Mucosa of stomach (tissue), 1 donor: ENCODE measurements around the gene GOLIM4.

Experiments used
- H3K27me3 ChIP-seq: one replicate; pipeline ENCODE4 v1.7.0; 2013; ENCODE audit warnings: mild to moderate bottlenecking, low read length; ENCODE audit not compliant: control insufficient read depth, insufficient read depth
- H3K36me3 ChIP-seq: one replicate; pipeline ENCODE4 v1.7.0; 2013; ENCODE audit warnings: low read length; ENCODE audit not compliant: control insufficient read depth, insufficient read depth
- H3K4me1 ChIP-seq: one replicate; pipeline ENCODE4 v1.7.0; 2013; ENCODE audit warnings: mild to moderate bottlenecking, low read length; ENCODE audit not compliant: control insufficient read depth, insufficient read depth
- H3K4me3 ChIP-seq: one replicate; pipeline ENCODE4 v1.7.0; 2013; ENCODE audit warnings: low read length
- H3K9ac ChIP-seq: one replicate; pipeline ENCODE4 v1.7.0; 2013; ENCODE audit warnings: mild to moderate bottlenecking, low read length, moderate library complexity
- H3K9me3 ChIP-seq: one replicate; pipeline ENCODE4 v1.7.0; 2013; ENCODE audit warnings: mild to moderate bottlenecking, low read length, moderate library complexity; ENCODE audit not compliant: control insufficient read depth
- donor health status: Pancreatic carcinoma.

The GOLIM4 gene

GRCh38 chr3:168121184-168122017 is 25.7 kb upstream of the GOLIM4 start:
- H3K27me3 ChIP-seq: no peaks in the 10 kb centered on the region
- no peaks in the 10 kb centered on the region for H3K9me3 ChIP-seq
- no peaks in the 10 kb centered on the region for H3K36me3 ChIP-seq
- H3K4me3 ChIP-seq: no peak overlapping the region
- H3K9ac ChIP-seq: no peak overlapping the region
- H3K4me1 ChIP-seq: peaks cover 20% of the 10 kb centered on the region

GRCh38 chr3:168117853-168118313 is 22.2 kb upstream of the GOLIM4 start:
- H3K4me3 ChIP-seq: no peak overlapping the region
- H3K9me3 ChIP-seq: no peaks in the 10 kb centered on the region
- no peaks in the 10 kb centered on the region for H3K27me3 ChIP-seq
- H3K36me3 ChIP-seq: no peaks in the 10 kb centered on the region
- peaks cover 14% of the 10 kb centered on the region for H3K4me1 ChIP-seq
- H3K9ac ChIP-seq: no peak overlapping the region

DNA sequence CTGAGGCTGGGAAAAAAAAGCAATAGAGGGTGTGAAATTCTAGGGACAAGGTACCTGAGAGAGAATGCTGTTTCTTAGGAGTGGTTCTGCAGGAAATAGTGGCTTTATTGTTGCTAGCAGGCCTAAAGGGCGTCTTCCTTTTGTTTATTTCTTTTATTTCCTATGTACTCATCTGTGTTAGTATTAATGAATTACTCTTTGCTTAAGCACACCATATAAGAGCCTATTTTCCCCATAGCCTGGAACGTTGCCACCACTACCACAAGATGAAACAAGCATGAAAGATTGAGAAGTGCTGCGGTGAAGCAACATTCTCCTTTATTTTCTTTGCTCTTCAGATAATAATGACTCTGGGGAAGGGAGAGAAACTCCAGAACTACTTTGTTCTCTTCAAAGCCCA is 21.3 kb upstream of the GOLIM4 start:
- Histone ChIP-seq H3K4me1 (peaks cover 14% of the 10 kb centered on the region), H3K4me3 (no peak overlapping the region), H3K9ac (no peak overlapping the region), H3K36me3 (no peaks in the 10 kb centered on the region), H3K9me3 (no peaks in the 10 kb centered on the region), H3K27me3 (no peaks in the 10 kb centered on the region)

GRCh38 chr3:168116279-168116678 is 20.6 kb upstream of the GOLIM4 start:
- Histone ChIP-seq H3K27me3 (no peaks in the 10 kb centered on the region), H3K36me3 (no peaks in the 10 kb centered on the region)

GRCh38 chr3:168113848-168114247 is 18.1 kb upstream of the GOLIM4 start:
- no peaks in the 10 kb centered on the region for H3K9me3 ChIP-seq
- H3K36me3 ChIP-seq: no peaks in the 10 kb centered on the region
- no peaks in the 10 kb centered on the region for H3K27me3 ChIP-seq
- no peak overlapping the region for H3K4me3 ChIP-seq
- H3K4me1 ChIP-seq: peaks cover 14% of the 10 kb centered on the region
- no peak overlapping the region for H3K9ac ChIP-seq

More at GRCh38 chr3:168116279-168116678, 20.6 kb upstream of the GOLIM4 start:
- no peaks in the 10 kb centered on the region for H3K9me3 ChIP-seq
- H3K9ac ChIP-seq: no peak overlapping the region
- peaks cover 14% of the 10 kb centered on the region for H3K4me1 ChIP-seq
- H3K4me3 ChIP-seq: no peak overlapping the region

GRCh38 chr3:168112894-168113293 is 17.2 kb upstream of the GOLIM4 start:
- H3K9ac ChIP-seq: no peak overlapping the region
- H3K4me3 ChIP-seq: no peak overlapping the region
- peaks cover 14% of the 10 kb centered on the region for H3K4me1 ChIP-seq
- H3K36me3 ChIP-seq: no peaks in the 10 kb centered on the region
- no peaks in the 10 kb centered on the region for H3K27me3 ChIP-seq
- H3K9me3 ChIP-seq: no peaks in the 10 kb centered on the region

DNA sequence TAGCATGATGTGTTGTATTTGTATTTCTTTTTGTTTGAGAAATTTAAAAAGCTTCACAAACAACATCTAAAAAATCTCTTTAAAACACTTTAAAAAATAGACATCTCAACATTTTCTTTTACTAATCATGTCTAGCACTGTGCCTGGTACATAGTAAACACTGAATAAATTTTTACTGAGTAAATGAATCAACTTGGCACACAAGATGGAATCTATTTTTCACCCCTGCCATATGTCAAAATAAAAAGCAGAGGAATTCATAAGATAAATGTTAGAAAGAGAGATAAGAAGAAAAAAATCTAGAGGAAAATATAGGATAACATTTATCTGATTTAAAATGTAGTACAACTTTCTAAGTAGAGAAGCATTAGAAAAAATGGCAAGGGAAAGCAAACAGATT is 8.6 kb upstream of the GOLIM4 start:
- Histone ChIP-seq H3K36me3 (no peaks in the 10 kb centered on the region), H3K4me3 (no peak overlapping the region), H3K9ac (no peak overlapping the region), H3K27me3 (no peaks in the 10 kb centered on the region), H3K9me3 (no peaks in the 10 kb centered on the region), H3K4me1 (peaks cover 9% of the 10 kb centered on the region)

DNA sequence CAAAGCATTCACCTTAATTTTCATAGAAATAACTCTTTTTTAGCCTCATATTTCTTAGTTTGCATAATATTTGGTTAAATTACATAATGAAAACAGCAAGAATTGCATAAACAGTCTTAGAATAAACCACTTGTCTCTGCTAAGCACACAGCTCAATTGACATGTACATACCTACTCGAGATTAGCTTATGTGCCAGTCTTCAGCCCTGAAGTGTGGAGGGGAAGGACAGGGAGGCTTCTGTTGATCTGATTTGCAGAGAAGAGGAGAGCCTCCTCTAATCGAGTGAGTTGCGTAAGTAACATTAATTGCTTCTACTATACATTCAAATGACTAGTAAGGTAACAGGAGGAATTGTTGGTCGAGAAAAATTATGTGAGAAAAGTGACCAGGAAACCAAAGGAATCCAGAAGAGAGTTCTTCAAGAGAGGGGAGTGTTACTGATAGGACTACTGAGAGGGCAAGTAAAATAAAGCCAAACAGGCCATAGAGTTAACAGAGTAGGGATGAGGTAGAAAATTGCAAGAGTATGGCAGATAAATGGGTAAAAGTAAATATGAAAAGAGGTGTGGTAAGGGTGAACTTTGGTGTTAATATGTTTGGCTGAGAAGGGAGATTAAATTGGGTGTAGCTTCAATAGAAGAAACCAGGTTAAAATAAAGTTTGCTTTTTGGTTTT is 7.1 kb upstream of the GOLIM4 start:
- no peaks in the 10 kb centered on the region for H3K27me3 ChIP-seq
- no peaks in the 10 kb centered on the region for H3K9me3 ChIP-seq
- H3K4me1 ChIP-seq: peaks cover 9% of the 10 kb centered on the region
- H3K9ac ChIP-seq: no peak overlapping the region
- no peaks in the 10 kb centered on the region for H3K36me3 ChIP-seq
- H3K4me3 ChIP-seq: no peak overlapping the region

GRCh38 chr3:168100777-168101492 is 5.2 kb upstream of the GOLIM4 start:
- Histone ChIP-seq H3K9me3 (no peaks in the 10 kb centered on the region), H3K4me3 (no peak overlapping the region), H3K9ac (no peak overlapping the region), H3K36me3 (no peaks in the 10 kb centered on the region), H3K4me1 (peaks cover 9% of the 10 kb centered on the region), H3K27me3 (no peaks in the 10 kb centered on the region)

DNA sequence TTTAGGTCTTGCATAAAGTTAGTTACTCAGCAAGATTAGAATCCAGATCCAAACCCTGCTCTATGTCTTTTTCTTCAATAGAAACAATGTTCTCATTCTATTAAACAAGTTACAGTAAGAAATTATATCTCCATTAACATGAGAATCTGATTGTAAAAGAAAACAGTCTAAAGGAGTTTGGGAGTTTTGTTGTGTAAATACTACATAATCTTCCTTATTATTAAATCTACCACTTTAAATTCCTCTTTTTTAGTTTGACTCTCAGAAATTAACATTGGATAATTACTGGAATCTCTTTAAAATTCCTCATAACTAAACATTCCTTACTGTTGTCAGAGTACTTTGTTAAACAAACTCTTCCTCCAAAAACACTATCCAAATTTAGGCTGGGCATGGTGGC is 1.7 kb upstream of the GOLIM4 start:
- Histone ChIP-seq H3K27me3 (no peaks in the 10 kb centered on the region), H3K9me3 (no peaks in the 10 kb centered on the region), H3K4me3 (no peak overlapping the region), H3K36me3 (no peaks in the 10 kb centered on the region), H3K4me1 (peaks cover 15% of the 10 kb centered on the region), H3K9ac (no peak overlapping the region)

DNA sequence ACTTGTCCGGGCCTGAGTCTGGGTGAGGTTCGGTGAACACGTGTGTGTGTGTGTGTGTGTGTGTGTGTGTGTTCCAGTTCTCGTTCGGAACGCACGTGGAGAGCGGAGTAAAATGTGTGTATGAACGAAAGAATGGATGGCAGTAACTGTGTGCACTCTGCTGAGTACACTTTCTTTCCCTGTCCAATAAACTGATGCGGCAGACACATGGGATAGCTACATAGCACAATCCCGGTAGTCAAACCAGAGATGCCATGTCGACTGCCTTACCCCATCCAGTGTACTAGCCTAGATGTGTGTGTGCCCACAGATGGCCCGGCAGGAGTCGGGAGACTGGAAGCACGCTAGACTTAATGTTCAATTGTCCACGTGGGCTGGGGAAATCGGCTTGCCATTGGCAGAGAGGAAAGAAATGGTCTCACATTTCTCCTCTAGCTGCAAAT is 507 bp upstream of the GOLIM4 start:
- no peaks in the 10 kb centered on the region for H3K27me3 ChIP-seq
- H3K4me3 ChIP-seq: peak overlapping the region; percentile 29
- H3K9ac ChIP-seq: peak overlapping the region; percentile 52
- H3K9me3 ChIP-seq: no peaks in the 10 kb centered on the region
- no peaks in the 10 kb centered on the region for H3K36me3 ChIP-seq
- peaks cover 21% of the 10 kb centered on the region for H3K4me1 ChIP-seq
